Activated CD4-positive, CD25-positive, alpha-beta regulatory T cell treated with anti-CD3 and anti-CD28 coated beads, Interleukin-2, amount 50 U/mL, for 16 hours (primary cell): Measurements from ENCODE around the gene LPGAT1.
A peak's percentile ranks its signal among the peaks of the same experiment; 100 is the strongest.
"Not testable (repeated sequence)": the region's sequence is repeated elsewhere in the genome, so short reads cannot be mapped to it uniquely, and the experiment has no call there.

Source experiments
- DNase-seq: peaks from one replicate; pipeline ENCODE4 v3.0.0-alpha.2; 2020; ENCODE audit warnings: low read depth, low spot score

LPGAT1 gene

DNA sequence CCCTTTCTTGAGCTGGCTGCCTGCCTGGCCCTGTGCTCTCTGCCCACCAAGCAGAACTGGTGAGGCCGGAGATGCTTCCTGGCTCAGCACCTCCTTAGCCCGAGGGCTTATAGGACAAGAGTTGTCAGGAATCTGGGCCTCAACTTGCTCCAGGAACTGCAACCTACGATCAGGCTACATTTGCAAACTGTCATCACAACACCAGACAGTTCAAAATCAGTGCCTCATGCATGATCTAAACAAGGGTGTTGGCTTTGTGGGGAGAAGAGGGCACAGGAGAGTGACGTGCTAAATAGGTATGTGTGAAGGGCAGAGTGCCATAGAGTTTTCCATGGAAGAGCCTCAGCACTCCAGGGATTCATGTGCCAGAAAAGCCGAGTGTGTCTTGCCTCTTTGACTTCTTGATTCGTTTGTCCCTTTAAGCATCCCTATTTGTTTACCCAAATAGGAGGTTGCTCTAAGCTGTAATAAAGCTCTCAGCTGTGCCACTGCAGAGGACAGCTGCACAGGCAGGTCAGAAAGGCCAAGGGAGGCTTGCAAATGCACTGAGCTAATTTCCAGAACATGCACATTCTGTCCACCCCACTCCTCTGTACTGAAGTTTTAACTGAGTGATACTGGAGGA is 125.0 kb downstream of the LPGAT1 start:
- DNase-seq, result no peak

DNA sequence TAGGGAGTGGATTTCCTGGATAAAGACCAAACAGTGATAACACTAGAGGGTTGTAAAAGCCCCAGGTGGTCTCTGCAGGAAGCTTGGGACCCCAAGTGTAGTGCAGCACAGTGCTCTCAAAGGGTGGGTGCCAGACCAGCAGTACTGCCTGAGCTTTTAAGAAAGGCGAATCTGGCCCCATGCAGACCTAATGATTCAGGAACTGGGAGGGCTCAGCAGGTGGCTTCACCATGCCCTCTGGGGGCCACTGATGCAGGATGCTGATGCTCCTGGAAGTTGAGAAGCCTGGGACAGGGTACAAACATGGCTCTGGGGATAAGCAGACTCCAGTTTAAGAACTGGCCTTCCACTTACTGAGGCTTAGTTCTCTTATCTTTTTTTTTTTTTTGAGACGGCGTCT is 126.0 kb downstream of the LPGAT1 start:
- no peak for DNase-seq

DNA sequence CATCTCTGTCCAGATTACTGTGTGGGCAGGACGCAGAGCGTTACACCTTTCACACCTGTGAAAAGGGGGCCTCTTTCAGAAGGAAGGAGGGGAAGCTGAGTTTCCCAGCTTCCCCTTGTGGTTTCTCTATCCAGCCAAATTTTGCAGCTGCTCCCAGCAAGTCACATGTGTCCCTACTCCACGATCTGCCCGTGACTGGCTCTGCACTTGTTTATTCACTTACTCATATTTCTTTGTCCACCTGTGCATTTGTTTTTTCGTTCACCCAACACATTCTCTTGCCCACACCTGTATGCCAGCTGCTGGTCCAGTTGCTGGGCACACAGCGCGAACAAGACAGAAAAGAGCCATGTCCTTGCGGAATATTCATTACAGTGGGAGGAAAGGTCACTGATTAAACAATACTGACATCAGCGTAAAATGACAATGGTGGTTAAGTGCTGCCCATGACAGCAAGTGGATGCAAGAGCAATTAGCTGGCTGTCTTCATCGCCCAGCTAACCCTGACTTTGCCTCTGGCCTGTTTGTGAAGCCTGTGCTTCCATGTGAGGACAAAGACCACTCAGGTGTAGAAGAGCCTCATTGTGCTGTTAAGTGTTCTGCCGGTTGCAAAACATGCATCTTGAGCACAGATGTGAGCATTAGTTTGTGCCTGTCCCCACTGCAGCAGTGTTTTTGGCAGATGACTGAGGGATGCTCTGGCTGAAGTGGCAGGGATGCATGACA is 126.6 kb downstream of the LPGAT1 start:
- DNase-seq, result no peak

DNA sequence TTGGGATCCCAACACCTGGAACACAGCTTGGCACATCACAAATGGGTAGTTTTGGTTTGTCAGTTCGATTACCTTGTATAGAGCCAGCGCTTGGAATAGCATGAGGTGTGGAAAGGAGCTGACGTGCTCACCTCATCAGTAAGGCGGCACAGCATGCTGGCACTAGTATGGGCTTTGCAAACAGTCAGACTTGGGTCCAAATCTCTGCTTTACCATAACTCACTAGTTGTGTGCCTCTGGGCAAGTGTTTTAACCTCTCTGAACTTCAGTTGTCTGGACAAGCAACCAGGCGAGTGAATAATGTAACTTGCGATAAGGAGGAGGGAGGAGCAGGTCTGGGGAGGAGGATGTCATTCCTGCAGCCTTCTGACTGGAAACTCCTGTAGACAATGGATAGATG is 128.8 kb downstream of the LPGAT1 start:
- no peak for DNase-seq

DNA sequence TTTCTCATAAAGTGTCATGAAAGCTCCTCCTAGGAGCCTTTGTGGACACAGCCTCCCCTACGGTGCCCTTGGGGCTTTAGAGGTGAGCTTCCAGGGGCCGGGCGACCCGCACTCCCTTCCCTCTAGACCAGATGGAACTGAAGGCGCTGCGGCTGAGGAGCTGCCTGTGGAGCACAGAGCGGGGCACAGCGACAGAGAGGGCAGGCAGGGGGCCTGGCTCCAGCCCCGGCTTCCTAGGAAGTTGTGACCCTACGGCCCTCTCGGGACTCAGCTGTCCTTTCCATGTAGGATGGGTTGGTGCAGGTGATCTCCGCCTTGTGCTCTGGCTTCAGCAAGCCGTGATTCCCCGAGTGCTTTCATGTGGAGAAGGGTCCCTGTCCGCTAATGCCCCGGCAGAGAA is 131.5 kb downstream of the LPGAT1 start:
- no peak for DNase-seq

DNA sequence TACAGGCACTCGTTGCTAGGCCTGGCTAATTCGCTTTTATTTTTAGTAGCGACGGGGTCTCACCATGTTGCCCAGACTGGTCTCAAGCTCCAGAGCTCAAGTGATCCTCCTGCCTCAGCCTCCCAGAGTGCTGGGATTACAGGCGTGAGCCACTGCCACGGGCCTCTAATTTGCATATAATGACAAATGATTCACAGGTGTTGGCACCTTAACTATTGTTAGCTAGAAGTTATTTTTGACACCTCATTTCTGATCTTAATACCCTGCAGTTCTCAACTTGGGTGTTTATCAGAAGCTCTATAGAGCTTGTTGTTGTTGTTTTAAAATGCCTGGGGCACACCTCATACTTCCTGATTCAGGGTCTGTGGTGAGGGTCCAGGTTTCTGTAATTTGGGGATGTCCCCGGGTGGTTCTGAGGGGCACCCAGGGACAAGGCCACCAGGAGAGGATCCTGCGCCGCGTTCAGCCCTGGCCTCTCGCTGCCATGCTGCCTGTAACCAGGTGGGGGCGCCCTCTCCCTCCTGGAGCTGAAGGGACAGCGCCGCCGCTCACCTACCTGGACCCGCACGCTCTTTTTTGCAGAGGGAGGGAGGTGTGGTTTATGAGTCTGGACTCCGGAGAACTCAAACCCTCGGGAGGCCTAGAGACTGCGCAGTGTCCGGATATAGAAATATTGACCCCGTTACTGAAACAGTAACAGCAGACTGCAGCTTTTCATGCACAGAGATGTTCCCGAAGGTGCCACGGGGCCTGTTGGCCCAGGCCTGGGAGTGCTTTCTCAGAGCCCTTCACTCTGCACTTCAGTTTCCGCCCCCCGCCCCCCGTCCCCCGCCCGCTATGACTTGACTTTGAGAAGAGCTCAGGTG is 132.2 kb downstream of the LPGAT1 start:
- DNase-seq, result peak; percentile 48

DNA sequence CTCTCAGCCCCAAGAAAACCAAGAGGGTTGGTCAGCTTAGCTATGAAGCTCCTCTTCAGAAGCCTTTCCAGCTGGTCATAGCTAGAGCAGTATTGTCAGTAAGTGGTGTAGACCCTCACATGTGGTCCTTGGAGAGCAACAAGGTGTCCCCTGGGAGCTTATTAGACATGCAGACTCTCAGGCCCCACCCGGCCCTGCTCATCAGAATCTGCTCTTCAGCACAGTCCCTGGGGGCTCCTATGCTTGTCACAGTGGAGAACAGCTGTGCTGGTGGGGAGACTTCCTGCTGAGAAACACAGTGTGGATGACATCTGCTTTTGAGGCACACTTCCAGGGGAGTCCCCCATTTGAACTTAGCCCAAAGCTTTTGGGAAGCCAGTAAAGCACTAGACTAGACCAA is 133.2 kb downstream of the LPGAT1 start:
- DNase-seq, result no peak

DNA sequence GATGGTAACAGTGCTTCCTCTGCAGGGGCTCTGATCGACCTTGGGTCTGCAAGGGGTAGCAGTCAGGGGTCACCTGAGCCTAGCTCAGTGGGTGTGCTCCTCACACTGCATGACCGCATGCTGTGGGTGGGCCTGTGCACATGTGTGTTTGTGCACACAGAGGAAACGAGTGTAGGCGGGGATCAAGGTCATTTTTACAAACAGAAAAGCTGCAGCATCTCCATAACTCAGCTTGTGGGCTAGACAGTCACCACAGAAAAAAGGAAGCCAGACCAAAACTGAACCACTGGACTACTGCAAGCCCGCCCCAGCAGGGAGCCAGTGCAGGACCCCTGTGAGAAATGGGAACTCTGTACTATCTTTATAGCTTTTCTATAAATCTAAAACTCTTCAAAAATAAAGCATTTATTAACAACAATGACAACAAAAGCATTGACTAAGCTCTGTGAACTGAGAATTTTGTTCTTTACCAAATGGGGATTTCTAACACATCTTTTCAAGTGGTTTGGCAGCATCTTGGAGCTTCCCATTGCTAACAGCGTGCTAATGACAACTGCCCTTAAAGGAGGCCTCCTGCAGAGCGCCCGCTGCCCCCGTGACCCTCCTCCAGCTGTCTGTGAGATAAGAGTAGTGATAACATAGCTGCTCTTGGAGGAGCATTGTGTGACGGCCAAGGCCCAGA is 135.3 kb downstream of the LPGAT1 start:
- no peak for DNase-seq

DNA sequence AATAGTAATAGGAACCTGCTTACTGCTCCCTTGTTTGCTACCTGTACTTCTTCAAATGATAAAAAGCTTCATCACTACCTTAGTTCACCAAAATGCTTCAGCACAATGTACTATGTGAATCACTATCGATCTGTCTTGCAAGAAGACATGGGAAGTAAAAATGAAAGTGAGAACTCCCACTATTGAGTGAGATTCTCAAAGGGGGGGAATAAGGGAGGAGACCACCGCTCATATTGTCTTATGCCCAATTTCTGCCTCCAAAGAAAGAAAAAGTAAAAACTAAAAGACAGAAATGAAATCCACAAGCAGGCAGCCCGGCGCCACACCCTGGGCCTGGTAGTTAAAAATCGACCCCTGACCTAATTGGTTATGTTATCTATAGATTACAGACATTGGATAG is 136.7 kb downstream of the LPGAT1 start:
- DNase-seq, result not testable (repeated sequence)
